Stomach (tissue), 4 donors: ENCODE measurements around the gene PTPRN.

Experiments
- EP300 ChIP-seq: sonication (generic); formaldehyde crosslinking; IDR thresholded peaks from one replicate; pipeline ENCODE4 v1.6.1; 2017; ENCODE audit warnings: antibody characterized with exemption
- POLR2A ChIP-seq, 4 donors: fragments of 450-650 bp; IDR thresholded peaks; one replicate each; pipeline ENCODE4 v1.6.1; 2016; ENCODE audit warnings: antibody characterized with exemption in 4 of 4, control low read depth in 2 of 4, mild to moderate bottlenecking in 1 of 4, moderate library complexity in 1 of 4
- POLR2AphosphoS5 ChIP-seq, 3 donors: sonication (generic); formaldehyde crosslinking; IDR thresholded peaks; one replicate each; pipeline ENCODE4 v1.6.1; 2016; ENCODE audit warnings: antibody characterized with exemption in 3 of 3
- TF ChIP-seq, protein P1 (sequence below), 7 experiments: fragments of 450-650 bp in 4 of 7; fragments of 200-600 bp in 3 of 7; sonication (generic) in 3 of 7; IDR thresholded peaks; one replicate each; pipeline ENCODE4 v1.5.1; 2016 to 2019; ENCODE audit warnings: antibody characterized with exemption in 7 of 7, control low read depth in 2 of 7, mild to moderate bottlenecking in 1 of 7

DNA sequence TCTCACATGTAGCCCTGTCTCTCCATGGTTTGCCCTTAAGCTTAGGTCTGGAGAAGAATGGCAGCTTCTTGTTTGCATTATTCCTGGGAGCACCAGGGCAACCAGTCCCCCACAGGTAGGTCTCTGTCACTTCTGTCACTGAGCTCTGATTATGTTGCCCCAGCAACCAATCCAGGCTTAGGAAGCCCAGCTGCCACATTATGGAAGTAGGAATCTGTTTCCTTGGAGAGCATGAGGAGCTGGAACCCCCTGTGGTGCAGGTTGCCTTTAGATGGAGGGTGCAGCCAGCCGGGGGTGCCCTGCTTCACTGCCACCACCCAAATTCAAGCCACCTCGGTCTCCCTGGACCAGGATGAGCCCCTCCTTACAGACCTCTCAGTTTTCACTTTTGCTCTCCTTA is 18.5 kb upstream of the PTPRN start:
- TF ChIP-seq, protein P1, sequence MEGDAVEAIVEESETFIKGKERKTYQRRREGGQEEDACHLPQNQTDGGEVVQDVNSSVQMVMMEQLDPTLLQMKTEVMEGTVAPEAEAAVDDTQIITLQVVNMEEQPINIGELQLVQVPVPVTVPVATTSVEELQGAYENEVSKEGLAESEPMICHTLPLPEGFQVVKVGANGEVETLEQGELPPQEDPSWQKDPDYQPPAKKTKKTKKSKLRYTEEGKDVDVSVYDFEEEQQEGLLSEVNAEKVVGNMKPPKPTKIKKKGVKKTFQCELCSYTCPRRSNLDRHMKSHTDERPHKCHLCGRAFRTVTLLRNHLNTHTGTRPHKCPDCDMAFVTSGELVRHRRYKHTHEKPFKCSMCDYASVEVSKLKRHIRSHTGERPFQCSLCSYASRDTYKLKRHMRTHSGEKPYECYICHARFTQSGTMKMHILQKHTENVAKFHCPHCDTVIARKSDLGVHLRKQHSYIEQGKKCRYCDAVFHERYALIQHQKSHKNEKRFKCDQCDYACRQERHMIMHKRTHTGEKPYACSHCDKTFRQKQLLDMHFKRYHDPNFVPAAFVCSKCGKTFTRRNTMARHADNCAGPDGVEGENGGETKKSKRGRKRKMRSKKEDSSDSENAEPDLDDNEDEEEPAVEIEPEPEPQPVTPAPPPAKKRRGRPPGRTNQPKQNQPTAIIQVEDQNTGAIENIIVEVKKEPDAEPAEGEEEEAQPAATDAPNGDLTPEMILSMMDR (IDR thresholded peaks at IDR 0.05): no peak
- TF ChIP-seq POLR2A (IDR thresholded peaks at IDR 0.05): no peak
- no peak for TF ChIP-seq POLR2AphosphoS5 (IDR thresholded peaks at IDR 0.05)
- TF ChIP-seq EP300: no peak
